H9 (cell line): Measurements from ENCODE around the gene NHS. TPM values are rescaled to one million over a fixed set of nuclear protein-coding genes. Genes with fewer than 3 reads are reported as not detected.

Experiments
- DNase-seq: peaks from one replicate; pipeline ENCODE4 v3.0.0-alpha.2; 2017
- H2AFZ ChIP-seq: one replicate; pipeline ENCODE4 v1.6.1; 2013; ENCODE audit warnings: mild to moderate bottlenecking, low read length, control low read depth, moderate library complexity
- H2AK5ac ChIP-seq: 2 replicates; pipeline ENCODE4 v1.6.1; 2013; ENCODE audit warnings: low read length, control low read depth, mixed read lengths; ENCODE audit not compliant: insufficient read length
- H2BK120ac ChIP-seq: one replicate; pipeline ENCODE4 v1.6.1; 2013; ENCODE audit warnings: low read depth, mild to moderate bottlenecking, low read length, control low read depth, inconsistent platforms; ENCODE audit not compliant: poor library complexity, severe bottlenecking
- H2BK12ac ChIP-seq: 2 replicates; pipeline ENCODE4 v1.6.1; 2013; ENCODE audit warnings: low read length, control low read depth, mixed read lengths, low read depth; ENCODE audit not compliant: insufficient read length
- H2BK15ac ChIP-seq: 2 replicates; pipeline ENCODE4 v1.6.1; 2013; ENCODE audit warnings: low read depth, low read length, control low read depth
- H2BK20ac ChIP-seq: one replicate; pipeline ENCODE4 v1.6.1; 2013; ENCODE audit warnings: low read depth, mild to moderate bottlenecking, low read length, control low read depth, inconsistent platforms; ENCODE audit not compliant: poor library complexity, severe bottlenecking
- H2BK5ac ChIP-seq: 2 replicates; pipeline ENCODE4 v1.6.1; 2013; ENCODE audit warnings: low read length, control low read depth, mixed read lengths; ENCODE audit not compliant: insufficient read length
- H3K14ac ChIP-seq: 2 replicates; pipeline ENCODE4 v1.6.1; 2013; ENCODE audit warnings: low read length, control low read depth; ENCODE audit not compliant: insufficient read depth
- H3K18ac ChIP-seq: 2 replicates; pipeline ENCODE4 v1.6.1; 2013; ENCODE audit warnings: low read depth, mild to moderate bottlenecking, mixed read lengths, low read length, control low read depth; ENCODE audit not compliant: insufficient read length
- H3K23ac ChIP-seq: 2 replicates; pipeline ENCODE4 v1.6.1; 2013; ENCODE audit warnings: low read length, control low read depth, mixed read lengths, low read depth; ENCODE audit not compliant: insufficient read length
- H3K23me2 ChIP-seq: 2 replicates; pipeline ENCODE4 v1.6.1; 2013; ENCODE audit warnings: low read depth, mild to moderate bottlenecking, mixed read lengths, low read length, control low read depth; ENCODE audit not compliant: insufficient read length, poor library complexity, severe bottlenecking
- H3K27ac ChIP-seq: 2 replicates; pipeline ENCODE4 v1.5.1; 2013; ENCODE audit warnings: low read length, control low read depth, mixed read lengths, low read depth; ENCODE audit not compliant: insufficient read length
- H3K27me3 ChIP-seq: 2 replicates; pipeline ENCODE4 v1.6.1; 2013; ENCODE audit warnings: low read length, control low read depth, inconsistent platforms; ENCODE audit not compliant: insufficient read depth
- H3K4ac ChIP-seq: 2 replicates; pipeline ENCODE4 v1.6.1; 2013; ENCODE audit warnings: low read depth, mild to moderate bottlenecking, control low read depth, inconsistent platforms, low read length, moderate library complexity
- H3K4me1 ChIP-seq: 2 replicates; pipeline ENCODE4 v1.6.1; 2013; ENCODE audit warnings: low read length, control low read depth, inconsistent platforms; ENCODE audit not compliant: insufficient read depth
- H3K4me2 ChIP-seq: 2 replicates; pipeline ENCODE4 v1.6.1; 2013; ENCODE audit warnings: low read length, control low read depth, mixed read lengths; ENCODE audit not compliant: insufficient read length, insufficient read depth
- H3K56ac ChIP-seq: 2 replicates; pipeline ENCODE4 v1.6.1; 2013; ENCODE audit warnings: low read depth, mild to moderate bottlenecking, mixed read lengths, low read length, control low read depth; ENCODE audit not compliant: insufficient read length
- H3K79me1 ChIP-seq: 2 replicates; pipeline ENCODE4 v1.6.1; 2013; ENCODE audit warnings: low read depth, mild to moderate bottlenecking, moderate library complexity, low read length, control low read depth, inconsistent platforms; ENCODE audit not compliant: insufficient read depth, poor library complexity, severe bottlenecking
- H3K79me2 ChIP-seq: 2 replicates; pipeline ENCODE4 v1.6.1; 2013; ENCODE audit warnings: low read length, control low read depth, inconsistent platforms; ENCODE audit not compliant: insufficient read depth
- H3K9ac ChIP-seq: 2 replicates; pipeline ENCODE4 v1.6.1; 2013; ENCODE audit warnings: low read length, control low read depth, mixed read lengths; ENCODE audit not compliant: insufficient read length; ENCODE audit errors: extremely low read depth
- H3K9me3 ChIP-seq: one replicate; pipeline ENCODE4 v1.6.1; 2013; ENCODE audit warnings: low read depth, low read length, inconsistent platforms; ENCODE audit not compliant: control insufficient read depth
- H3T11ph ChIP-seq: one replicate; pipeline ENCODE4 v1.6.1; 2013; ENCODE audit warnings: mild to moderate bottlenecking, low read length, control low read depth, inconsistent platforms
- H4K20me1 ChIP-seq: one replicate; pipeline ENCODE4 v1.6.1; 2013; ENCODE audit not compliant: control insufficient read depth, insufficient read length, insufficient read depth
- H4K5ac ChIP-seq: 2 replicates; pipeline ENCODE4 v1.6.1; 2013; ENCODE audit warnings: low read depth, mild to moderate bottlenecking, mixed read lengths, low read length, control low read depth; ENCODE audit not compliant: insufficient read length
- H4K8ac ChIP-seq: replicated peaks from 2 replicates; pipeline ENCODE4 v1.6.1; 2013; ENCODE audit warnings: low read length, control low read depth, mixed read lengths, low read depth; ENCODE audit not compliant: insufficient read length
- H4K91ac ChIP-seq: 2 replicates; pipeline ENCODE4 v1.6.1; 2013; ENCODE audit warnings: low read depth, mild to moderate bottlenecking, moderate library complexity, mixed read lengths, low read length, control low read depth; ENCODE audit not compliant: insufficient read length
- H3K27ac Mint-ChIP-seq, 3 experiments: 2 replicates in 2 of 3; 3 replicates in 1 of 3; pipeline ENCODE4 v1.8.0; 2020 to 2021; ENCODE audit warnings: mixed read lengths in 3 of 3, mild to moderate bottlenecking in 1 of 3, moderate library complexity in 1 of 3
- H3K27me3 Mint-ChIP-seq: 2 replicates; pipeline ENCODE4 v1.8.0; 2021; ENCODE audit warnings: low read depth, mild to moderate bottlenecking, moderate library complexity, mixed read lengths
- H3K36me3 Mint-ChIP-seq, 3 experiments: 2 replicates in 2 of 3; 3 replicates in 1 of 3; pipeline ENCODE4 v1.8.0; 2020 to 2021; ENCODE audit warnings: low read depth in 3 of 3, mixed read lengths in 3 of 3; ENCODE audit not compliant: insufficient read depth in 1 of 3
- H3K4me1 Mint-ChIP-seq, 2 experiments: 2 replicates each; pipeline ENCODE4 v1.8.0; 2020; ENCODE audit warnings: mixed read lengths in 2 of 2
- H3K4me3 Mint-ChIP-seq, 2 experiments: 2 replicates in 1 of 2; 3 replicates in 1 of 2; pipeline ENCODE4 v1.8.0; 2020 to 2021; ENCODE audit warnings: mild to moderate bottlenecking in 2 of 2, mixed read lengths in 2 of 2, moderate library complexity in 1 of 2
- H3K9me3 Mint-ChIP-seq, 2 experiments: 2 replicates in 1 of 2; 3 replicates in 1 of 2; pipeline ENCODE4 v1.8.0; 2020; ENCODE audit warnings: mild to moderate bottlenecking in 2 of 2, mixed read lengths in 2 of 2, moderate library complexity in 1 of 2
- whole genome bisulfite sequencing: extraction: QIAGEN DNeasy Blood & Tissue Kit; methylation state at CpG from one replicate; pipeline ENCODE4 v1.1.7; 2013; ENCODE audit warnings: missing lambda C conversion rate, low lambda C conversion rate, mixed read lengths; ENCODE audit not compliant: insufficient read length; ENCODE audit errors: extremely low coverage; 5-methylcytosine and 5-hydroxymethylcytosine counted together
- total RNA-seq: library from RNA; stranded (reverse); gene quantifications from 2 replicates; pipeline ENCODE4 v1.2.1, GENCODE V29; 2021
- TF ChIP-seq, protein P1 (sequence below): fragments of 200-600 bp; sonication (generic); conservative IDR thresholded peaks from 3 replicates; pipeline ENCODE4 v1.8.0; 2021; ENCODE audit warnings: antibody characterized with exemption, mild to moderate bottlenecking

The NHS gene
- total RNA-seq, 1 experiment from 2014 or later: 8.7 TPM

DNA sequence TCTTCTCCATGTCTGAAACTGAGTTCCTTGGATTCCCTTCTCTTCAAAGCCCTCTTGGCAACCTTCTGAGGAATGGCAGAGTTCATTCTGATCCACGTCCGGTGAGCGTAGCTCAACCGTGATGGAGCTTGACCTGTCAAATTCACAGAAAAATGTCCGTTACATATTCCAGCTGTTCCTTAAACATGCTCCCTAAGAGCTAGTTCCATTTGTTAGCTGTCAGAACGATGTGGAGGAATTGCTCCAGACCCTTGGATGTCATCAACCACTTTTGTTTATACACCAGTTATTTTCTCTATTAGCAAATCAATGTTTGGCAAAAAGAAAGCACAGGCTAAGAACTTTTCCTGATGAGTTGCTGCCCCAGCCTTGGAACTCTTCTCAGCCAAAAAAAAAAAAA lies 50.1 kb downstream of the NHS start:
- no peak overlapping the region for H3K4me3 Mint-ChIP-seq
- H3K4me1 ChIP-seq: no peaks in the 10 kb centered on the region
- no peaks in the 10 kb centered on the region for H3K9me3 Mint-ChIP-seq
- no peak overlapping the region for H4K5ac ChIP-seq
- peaks cover 10 to 12% of the 10 kb centered on the region in 2 experiments for H3K4me1 Mint-ChIP-seq
- no peak overlapping the region for H2BK120ac ChIP-seq
- no peak overlapping the region; a peak in 1 of 7 replicates for H3K27ac Mint-ChIP-seq
- no peaks in the 10 kb centered on the region for H3K27me3 ChIP-seq
- no peak overlapping the region for H3K23ac ChIP-seq
- no peak overlapping the region for H2BK5ac ChIP-seq
- no peak overlapping the region for H3K27ac ChIP-seq
- H4K91ac ChIP-seq: no peak overlapping the region
- no peak overlapping the region for H3K18ac ChIP-seq
- H3K4ac ChIP-seq: no peak overlapping the region
- no peak overlapping the region for H3K9ac ChIP-seq
- H3K79me1 ChIP-seq: no peaks in the 10 kb centered on the region
- no peaks in the 10 kb centered on the region for H3K9me3 ChIP-seq
- no peaks in the 10 kb centered on the region for H3K27me3 Mint-ChIP-seq
- no peaks in the 10 kb centered on the region; a peak in 1 of 7 replicates for H3K36me3 Mint-ChIP-seq
- H4K8ac ChIP-seq: no peak overlapping the region
- TF ChIP-seq, protein P1, sequence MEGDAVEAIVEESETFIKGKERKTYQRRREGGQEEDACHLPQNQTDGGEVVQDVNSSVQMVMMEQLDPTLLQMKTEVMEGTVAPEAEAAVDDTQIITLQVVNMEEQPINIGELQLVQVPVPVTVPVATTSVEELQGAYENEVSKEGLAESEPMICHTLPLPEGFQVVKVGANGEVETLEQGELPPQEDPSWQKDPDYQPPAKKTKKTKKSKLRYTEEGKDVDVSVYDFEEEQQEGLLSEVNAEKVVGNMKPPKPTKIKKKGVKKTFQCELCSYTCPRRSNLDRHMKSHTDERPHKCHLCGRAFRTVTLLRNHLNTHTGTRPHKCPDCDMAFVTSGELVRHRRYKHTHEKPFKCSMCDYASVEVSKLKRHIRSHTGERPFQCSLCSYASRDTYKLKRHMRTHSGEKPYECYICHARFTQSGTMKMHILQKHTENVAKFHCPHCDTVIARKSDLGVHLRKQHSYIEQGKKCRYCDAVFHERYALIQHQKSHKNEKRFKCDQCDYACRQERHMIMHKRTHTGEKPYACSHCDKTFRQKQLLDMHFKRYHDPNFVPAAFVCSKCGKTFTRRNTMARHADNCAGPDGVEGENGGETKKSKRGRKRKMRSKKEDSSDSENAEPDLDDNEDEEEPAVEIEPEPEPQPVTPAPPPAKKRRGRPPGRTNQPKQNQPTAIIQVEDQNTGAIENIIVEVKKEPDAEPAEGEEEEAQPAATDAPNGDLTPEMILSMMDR: no peak
- 0 out of 2 replicates have a peak, but pooled peaks cover 1% of the 10 kb centered on the region for H3K79me2 ChIP-seq
- DNase-seq: no peak
- H2AK5ac ChIP-seq: no peak overlapping the region
- H2BK20ac ChIP-seq: no peak overlapping the region
- no peak overlapping the region for H2AFZ ChIP-seq
- no peak overlapping the region for H3K14ac ChIP-seq
- no peak overlapping the region for H3T11ph ChIP-seq
- H2BK12ac ChIP-seq: no peak overlapping the region
- H3K23me2 ChIP-seq: no peaks in the 10 kb centered on the region
- no peak overlapping the region for H2BK15ac ChIP-seq
- no CpG with 5 or more reads among the region's 6 CpGs for WGBS
- H3K4me2 ChIP-seq: no peak overlapping the region
- no peak overlapping the region for H3K56ac ChIP-seq
- no peaks in the 10 kb centered on the region for H4K20me1 ChIP-seq
